Activated CD4-positive, alpha-beta T cell treated with anti-CD3 and anti-CD28 coated beads for 36 hours (primary cell): ENCODE results near the gene DLGAP1. TPM values are rescaled to one million over a fixed set of nuclear protein-coding genes. Genes with fewer than 3 reads are reported as not detected.

Source experiments
- ATAC-seq: fragments of 200-7000 bp; cut with Tn5 transposase; one replicate; pipeline ENCODE4 v1.10.0; 2021; ENCODE audit warnings: mild to moderate bottlenecking, moderate library complexity
- CTCF ChIA-PET: fragments of 350-600 bp; sonication (Branson Sonifier 250); formaldehyde crosslinking; loops from one replicate; lab custom pipeline; 2021; ENCODE audit warnings: antibody characterized with exemption; lab: Charles Lee
- POLR2A ChIA-PET: fragments of 350-600 bp; sonication (Branson Sonifier 250); formaldehyde crosslinking; loops from one replicate; lab custom pipeline; 2021; ENCODE audit warnings: antibody characterized with exemption, inconsistent platforms; lab: Charles Lee
- DNase-seq: peaks from one replicate; pipeline ENCODE4 v3.0.0-alpha.2; 2020
- H3K27ac Mint-ChIP-seq: one replicate; pipeline ENCODE4 v1.8.0; 2021; ENCODE audit warnings: mixed read lengths
- H3K27me3 Mint-ChIP-seq: one replicate; pipeline ENCODE4 v1.8.0; 2021; ENCODE audit warnings: mixed read lengths
- H3K36me3 Mint-ChIP-seq: one replicate; pipeline ENCODE4 v1.8.0; 2021; ENCODE audit warnings: low read depth, mixed read lengths
- H3K4me1 Mint-ChIP-seq: one replicate; pipeline ENCODE4 v1.8.0; 2021; ENCODE audit warnings: mixed read lengths
- H3K4me3 Mint-ChIP-seq: one replicate; pipeline ENCODE4 v1.8.0; 2021; ENCODE audit warnings: mild to moderate bottlenecking, moderate library complexity, mixed read lengths
- H3K9me3 Mint-ChIP-seq: one replicate; pipeline ENCODE4 v1.8.0; 2021; ENCODE audit warnings: low read depth, mixed read lengths
- intact Hi-C, 2 experiments: fragments of 100-400 bp; cut with DNase I in 1 of 2; cut with micrococcal nuclease in 1 of 2; formaldehyde crosslinking; loops; one replicate each; pipeline versions ENCODE4 v1.14.2 to v1.15.1; 2022 to 2024; cut with DNase I, micrococcal nuclease
- total RNA-seq, 2 experiments: library from RNA; stranded (reverse); gene quantifications; one replicate each; pipeline ENCODE4 v1.2.3, GENCODE V29; 2021

The DLGAP1 gene
- total RNA-seq, 2 experiments from 2014 or later, result 0.14 TPM; not detected in 1

DNA sequence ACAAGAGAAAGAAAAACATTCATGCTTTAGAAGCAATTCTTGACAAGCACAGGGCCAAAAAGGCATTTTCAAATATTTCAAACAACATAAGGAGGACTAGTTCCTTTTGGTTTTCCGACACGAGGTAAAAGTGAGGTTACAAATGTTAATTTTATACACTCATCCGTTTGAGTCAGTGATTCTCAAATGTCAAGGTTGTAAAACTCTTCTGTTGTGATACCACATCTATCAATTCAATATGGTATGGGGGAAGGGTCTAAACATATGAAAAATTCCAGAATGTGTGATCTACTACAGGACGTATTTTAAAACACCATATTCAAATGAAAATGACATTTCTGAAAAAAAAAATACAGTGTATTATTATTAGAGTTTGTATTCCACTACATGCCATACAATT lies 952.5 kb downstream of the DLGAP1 start:
- ATAC-seq, result no peak
- intact Hi-C loops, result no loop called here
- H3K9me3 Mint-ChIP-seq, result no peaks in the 10 kb centered on the region

DNA sequence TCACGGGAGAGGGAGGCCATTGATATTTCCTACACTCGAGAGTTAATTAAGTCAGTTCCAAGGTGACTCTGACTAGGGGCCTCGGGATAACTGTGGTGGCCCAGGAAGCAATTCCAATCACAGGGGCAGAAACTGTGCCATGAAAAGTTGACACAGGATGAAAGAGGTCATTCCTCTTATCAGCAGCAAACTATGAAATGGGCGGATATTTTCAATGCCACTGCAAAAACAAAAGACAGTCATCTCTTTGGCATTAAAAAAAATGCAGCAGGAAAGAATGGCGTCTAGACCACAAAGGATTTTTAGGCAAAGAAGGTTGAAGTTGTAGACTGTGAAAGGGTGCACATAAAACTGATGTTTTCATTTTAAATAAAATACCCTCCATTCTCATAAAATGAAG lies 955.1 kb downstream of the DLGAP1 start:
- Mint-ChIP-seq H3K9me3 (no peaks in the 10 kb centered on the region), H3K27me3 (peaks cover 29% of the 10 kb centered on the region), H3K27ac (no peak overlapping the region), H3K4me1 (peaks cover 23% of the 10 kb centered on the region), H3K4me3 (no peak overlapping the region), H3K36me3 (no peaks in the 10 kb centered on the region)
- intact Hi-C loops, result no loop called here
- ChIA-PET CTCF (no interaction called here), POLR2A (interaction anchor here (0.6 kb wide), 2 partner anchors 9 to 48 kb away, joined by 3 read pairs; no protein-coding TSS in a partner anchor)
- ATAC-seq (no peak), DNase-seq (no peak)

More for the DNA sequence above, 952.5 kb downstream of the DLGAP1 start:
- H3K36me3 Mint-ChIP-seq, result no peaks in the 10 kb centered on the region
- no peak overlapping the region for H3K4me3 Mint-ChIP-seq
- peaks cover 25% of the 10 kb centered on the region for H3K27me3 Mint-ChIP-seq
- H3K4me1 Mint-ChIP-seq, result peaks cover 17% of the 10 kb centered on the region
- ChIA-PET CTCF (no interaction called here), POLR2A (no interaction called here)
- no peak for DNase-seq
- H3K27ac Mint-ChIP-seq, result no peak overlapping the region

DNA sequence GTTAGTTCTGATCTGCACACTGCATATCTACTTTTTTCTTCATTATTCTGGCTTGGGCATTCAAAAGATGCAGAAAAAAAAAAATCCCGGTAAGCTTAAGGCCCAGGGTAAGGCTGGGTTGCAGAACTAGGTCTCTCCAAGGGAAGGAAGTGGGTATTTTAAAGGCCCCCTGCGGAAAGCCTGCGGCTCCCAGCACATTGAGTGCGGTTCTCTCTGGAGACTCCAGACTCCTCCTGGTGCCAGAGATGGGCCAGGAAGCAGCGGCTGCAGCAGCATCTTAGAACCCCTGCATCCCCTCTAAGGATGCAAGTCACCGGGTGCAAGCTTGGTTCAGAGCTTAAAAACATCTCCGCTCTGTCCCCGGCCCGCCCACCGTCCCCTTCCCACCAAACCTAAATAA lies 955.6 kb downstream of the DLGAP1 start:
- no peak for ATAC-seq
- Mint-ChIP-seq H3K27ac (no peak overlapping the region), H3K9me3 (no peaks in the 10 kb centered on the region), H3K27me3 (peaks cover 32% of the 10 kb centered on the region), H3K4me3 (peak overlapping the region; percentile 46), H3K36me3 (no peaks in the 10 kb centered on the region), H3K4me1 (peaks cover 23% of the 10 kb centered on the region)
- ChIA-PET POLR2A (interaction anchor here (0.6 kb wide), 2 partner anchors 10 to 47 kb away, joined by 3 read pairs; no protein-coding TSS in a partner anchor), CTCF (interaction anchor here (0.7 kb wide), 2 partner anchors 86 to 202 kb away, joined by 3 read pairs; no protein-coding TSS in a partner anchor)
- no peak for DNase-seq
- intact Hi-C loops, result no loop called here

DNA sequence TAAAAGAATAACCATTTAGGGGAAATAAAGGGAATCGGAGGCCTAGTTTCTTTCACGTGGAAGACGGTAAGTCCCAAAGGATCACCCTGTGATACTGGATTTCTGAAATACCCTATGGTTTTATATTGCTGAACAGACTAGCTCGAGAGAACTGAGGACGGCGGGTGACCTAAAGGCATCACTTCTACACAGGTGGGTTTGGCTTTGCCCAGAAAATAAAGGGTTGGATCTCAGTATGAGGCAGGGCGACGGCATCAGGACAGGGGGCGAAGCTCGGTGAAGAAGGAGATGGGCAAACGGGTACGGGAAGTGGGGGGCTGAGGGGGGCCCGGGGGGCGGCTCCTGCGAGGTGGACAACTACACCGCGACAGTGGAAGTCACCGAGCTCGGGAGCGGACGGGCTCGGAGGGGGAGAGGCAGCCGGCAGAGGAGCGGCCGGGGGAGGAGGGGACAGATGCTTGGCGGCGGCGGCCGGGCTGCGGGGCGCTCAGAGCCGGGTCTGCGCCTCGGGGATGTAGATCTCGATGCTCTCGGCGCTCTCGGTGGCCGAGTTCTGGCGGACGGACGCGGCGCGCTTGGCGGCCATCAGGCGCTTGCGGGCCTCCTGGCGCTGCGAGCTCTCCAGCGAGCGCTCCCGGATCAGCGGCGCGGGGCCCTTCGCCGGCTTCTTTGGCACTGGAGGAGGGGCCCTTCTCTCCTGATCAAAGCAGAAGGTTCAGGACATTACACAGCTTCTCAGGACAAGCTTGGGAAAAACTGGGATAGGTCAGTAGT lies 956.2 kb downstream of the DLGAP1 start:
- intact Hi-C loops, result no loop called here
- Mint-ChIP-seq H3K4me3 (peak overlapping the region; percentile 46), H3K36me3 (no peaks in the 10 kb centered on the region), H3K27me3 (peaks cover 32% of the 10 kb centered on the region), H3K9me3 (no peaks in the 10 kb centered on the region), H3K4me1 (peaks cover 23% of the 10 kb centered on the region), H3K27ac (no peak overlapping the region)
- ChIA-PET CTCF (interaction anchor here (0.7 to 1.2 kb wide), 3 partner anchors 25 to 201 kb away, joined by 3 read pairs; no protein-coding TSS in a partner anchor), POLR2A (no interaction called here)
- DNase-seq (peak; percentile 43), ATAC-seq (peak; percentile 68)

DNA sequence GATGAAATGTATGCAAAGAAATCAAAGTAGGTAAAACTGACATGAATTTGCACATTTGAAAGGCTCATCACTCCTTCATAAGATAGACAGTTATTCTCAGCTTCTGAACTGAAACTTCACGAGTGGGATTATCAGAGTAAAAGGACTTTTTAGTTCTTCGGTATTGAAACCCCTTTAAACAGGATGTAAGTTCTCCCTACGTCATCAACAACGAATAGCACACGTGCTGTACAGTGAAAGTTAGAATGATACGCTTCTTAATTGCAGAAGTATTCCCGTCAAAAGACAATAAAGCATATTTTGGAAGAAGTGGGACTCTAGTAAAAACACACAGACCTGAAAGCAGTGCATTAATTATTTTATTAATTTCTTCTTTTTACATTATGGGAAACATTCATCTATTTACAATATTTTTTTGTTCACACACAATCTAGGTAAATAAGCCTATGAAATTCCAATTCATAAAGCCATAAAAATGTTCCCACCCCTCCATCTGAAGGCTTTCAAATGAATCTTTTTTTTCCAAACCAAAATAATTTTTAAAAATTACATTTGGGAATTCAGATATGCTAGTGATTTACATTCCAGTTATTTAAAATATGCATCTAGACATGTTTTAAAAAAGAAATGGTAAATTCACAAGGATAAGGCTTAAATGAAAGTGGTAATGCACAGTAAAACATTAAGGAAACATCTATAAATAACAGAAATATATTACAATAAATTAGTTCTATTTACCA lies 959.2 kb downstream of the DLGAP1 start:
- Mint-ChIP-seq H3K27ac (no peak overlapping the region), H3K4me3 (no peak overlapping the region), H3K4me1 (peaks cover 23% of the 10 kb centered on the region), H3K27me3 (peaks cover 30% of the 10 kb centered on the region), H3K9me3 (no peaks in the 10 kb centered on the region), H3K36me3 (no peaks in the 10 kb centered on the region)
- POLR2A ChIA-PET, result no interaction called here
- DNase-seq (no peak), ATAC-seq (peak; percentile 19)
- intact Hi-C loops, result no loop called here
- CTCF ChIA-PET, result interaction anchor here (0.9 kb wide), 1 partner anchor 169 kb away, joined by 3 read pairs; no protein-coding TSS in a partner anchor

DNA sequence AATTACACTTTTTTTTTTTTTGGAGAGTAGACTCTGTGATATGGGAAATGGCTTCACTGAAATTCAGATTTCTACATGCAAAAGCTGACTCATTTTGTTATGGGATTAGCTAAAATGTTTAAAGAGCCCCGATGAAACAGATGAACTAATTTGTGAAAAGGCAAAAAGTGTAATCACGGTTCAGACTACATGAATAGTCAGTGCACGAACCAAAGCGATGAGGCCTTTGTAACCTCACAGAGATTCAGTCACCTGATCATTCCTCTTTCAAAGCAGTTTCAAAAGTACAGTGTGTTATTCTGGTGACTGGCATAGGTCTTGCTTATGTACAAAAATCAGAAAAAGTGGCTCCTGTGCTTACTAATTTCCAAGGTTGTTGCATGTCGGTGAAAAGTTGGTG lies 960.5 kb downstream of the DLGAP1 start:
- no peaks in the 10 kb centered on the region for H3K9me3 Mint-ChIP-seq
- intact Hi-C loops, result no loop called here
- no peak for DNase-seq
- H3K27me3 Mint-ChIP-seq, result peaks cover 25% of the 10 kb centered on the region
- ChIA-PET POLR2A (no interaction called here), CTCF (interaction anchor here (0.9 to 1.1 kb wide), 2 partner anchors 100 to 172 kb away, joined by 3 to 5 read pairs; no protein-coding TSS in a partner anchor)
- ATAC-seq, result no peak
- H3K4me1 Mint-ChIP-seq, result peaks cover 18% of the 10 kb centered on the region
- H3K4me3 Mint-ChIP-seq, result no peak overlapping the region
- no peaks in the 10 kb centered on the region for H3K36me3 Mint-ChIP-seq
- no peak overlapping the region for H3K27ac Mint-ChIP-seq

DNA sequence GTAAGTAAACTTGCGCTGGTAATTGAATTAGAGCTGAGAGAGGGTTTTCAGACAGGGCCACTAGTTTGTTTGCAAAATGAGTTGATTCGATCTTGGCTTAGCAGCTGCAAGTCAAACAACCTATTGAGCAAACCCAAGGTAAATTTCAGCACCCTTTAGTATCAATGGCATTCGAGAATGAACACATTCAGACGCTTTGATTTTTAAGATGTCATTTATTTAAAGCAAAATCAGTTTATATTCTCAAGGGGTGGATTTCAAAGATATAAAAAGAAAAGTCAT lies 960.9 kb downstream of the DLGAP1 start:
- H3K4me3 Mint-ChIP-seq, result no peak overlapping the region
- no peak overlapping the region for H3K27ac Mint-ChIP-seq
- DNase-seq (no peak), ATAC-seq (no peak)
- H3K36me3 Mint-ChIP-seq, result no peaks in the 10 kb centered on the region
- POLR2A ChIA-PET, result interaction anchor here (0.6 kb wide), 1 partner anchor 41 kb away, joined by 3 read pairs; no protein-coding TSS in a partner anchor
- peaks cover 23% of the 10 kb centered on the region for H3K27me3 Mint-ChIP-seq
- intact Hi-C loops, result no loop called here
- H3K4me1 Mint-ChIP-seq, result peaks cover 16% of the 10 kb centered on the region
- CTCF ChIA-PET, result interaction anchor here (1.1 kb wide), 1 partner anchor 172 kb away, joined by 5 read pairs; no protein-coding TSS in a partner anchor
- no peaks in the 10 kb centered on the region for H3K9me3 Mint-ChIP-seq

DNA sequence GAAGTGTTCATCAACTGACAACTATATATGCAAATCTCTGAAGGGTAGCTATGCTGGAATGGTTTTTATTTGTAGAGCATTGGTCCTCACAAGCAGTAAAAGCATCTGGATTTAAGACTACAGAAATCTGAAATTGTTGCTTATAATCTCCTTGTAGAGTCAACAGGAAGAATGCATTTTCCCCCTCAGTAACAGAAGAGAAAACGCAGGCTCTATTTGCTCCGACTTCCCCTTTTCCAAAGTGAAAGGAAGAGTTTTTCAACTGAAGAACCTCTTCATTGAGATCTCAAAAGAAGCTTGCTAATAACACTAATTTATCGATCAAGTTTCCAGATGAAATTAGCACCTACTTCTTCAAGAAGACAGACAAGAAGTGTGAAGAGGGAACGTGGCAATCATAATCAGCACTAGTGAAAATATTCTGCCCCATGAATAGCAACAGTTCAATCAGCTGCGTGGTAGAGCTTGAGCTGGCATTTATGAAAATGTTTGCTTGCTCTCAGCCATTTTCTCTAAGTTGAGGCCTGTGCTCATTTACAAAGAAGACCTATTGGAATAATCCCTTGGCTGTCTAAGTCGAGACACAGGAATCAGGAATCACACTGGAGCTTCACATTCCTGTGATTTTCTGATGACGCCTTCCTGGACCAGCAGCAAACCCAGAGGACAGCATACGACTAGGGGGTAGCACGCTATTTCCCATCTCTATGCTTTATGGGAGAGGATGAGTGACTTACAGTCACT lies 961.4 kb downstream of the DLGAP1 start:
- no peaks in the 10 kb centered on the region for H3K36me3 Mint-ChIP-seq
- no peak overlapping the region for H3K4me3 Mint-ChIP-seq
- CTCF ChIA-PET, result interaction anchor here (0.8 to 1.1 kb wide), 2 partner anchors 40 to 173 kb away, joined by 3 to 5 read pairs; no protein-coding TSS in a partner anchor
- POLR2A ChIA-PET, result interaction anchor here (0.6 kb wide), 1 partner anchor 42 kb away, joined by 3 read pairs; no protein-coding TSS in a partner anchor
- intact Hi-C loops, result no loop called here
- H3K27me3 Mint-ChIP-seq, result peaks cover 21% of the 10 kb centered on the region
- H3K4me1 Mint-ChIP-seq, result peaks cover 15% of the 10 kb centered on the region
- ATAC-seq, result no peak
- H3K27ac Mint-ChIP-seq, result no peak overlapping the region
- no peak for DNase-seq
- no peaks in the 10 kb centered on the region for H3K9me3 Mint-ChIP-seq

DNA sequence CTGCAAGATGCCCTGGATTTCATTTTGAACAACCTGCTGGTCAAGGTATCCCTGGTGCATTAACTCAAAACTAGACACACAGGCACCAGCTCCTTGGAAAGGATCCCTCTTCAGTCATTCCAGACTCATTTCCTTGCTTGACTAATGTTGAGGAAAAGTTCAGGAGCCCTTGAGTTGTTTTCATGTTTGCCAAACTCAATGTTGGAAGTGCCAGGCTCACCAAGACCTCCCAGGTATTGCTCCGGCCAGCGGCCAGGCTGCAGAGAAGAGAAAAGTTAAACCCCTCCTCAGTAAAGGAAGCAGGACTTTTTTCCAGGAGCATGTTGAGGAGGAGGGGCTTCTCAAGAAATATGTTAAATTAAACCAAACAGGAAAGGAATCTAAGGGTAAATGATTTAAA lies 962.4 kb downstream of the DLGAP1 start:
- ATAC-seq, result no peak
- CTCF ChIA-PET, result no interaction called here
- Mint-ChIP-seq H3K36me3 (no peaks in the 10 kb centered on the region), H3K27me3 (peaks cover 12% of the 10 kb centered on the region), H3K4me1 (peaks cover 11% of the 10 kb centered on the region), H3K4me3 (no peak overlapping the region), H3K27ac (no peak overlapping the region), H3K9me3 (no peaks in the 10 kb centered on the region)
- POLR2A ChIA-PET, result no interaction called here
- intact Hi-C loops, result no loop called here
- no peak for DNase-seq

DNA sequence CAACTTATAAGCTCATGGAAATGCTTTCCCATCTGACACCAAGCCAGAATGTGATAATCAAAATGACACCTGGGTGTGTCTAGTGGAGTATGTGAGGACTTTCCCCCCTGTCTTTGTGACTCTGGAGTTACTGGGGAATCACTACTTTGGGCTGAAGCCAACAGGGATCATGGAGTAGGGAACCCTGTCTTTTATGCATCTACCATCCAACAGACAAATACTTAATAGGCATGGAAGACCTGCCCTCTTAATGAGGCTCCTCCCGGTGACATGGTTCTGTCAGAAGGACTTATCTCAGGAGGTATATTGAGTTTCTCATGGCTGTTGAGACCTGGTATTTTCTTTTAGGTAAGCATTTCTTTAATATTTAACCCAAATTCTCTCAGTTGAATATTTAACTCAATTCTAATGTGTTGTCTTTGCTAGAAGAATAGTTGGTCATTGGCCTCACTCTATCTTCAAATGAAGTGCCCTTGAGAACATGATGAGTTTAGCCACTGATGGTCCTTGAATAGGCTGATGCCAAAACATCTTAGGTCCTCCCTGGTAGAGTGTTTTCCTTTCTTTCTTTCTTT lies 963.0 kb downstream of the DLGAP1 start:
- intact Hi-C loops, result no loop called here
- DNase-seq, result no peak
- no peak for ATAC-seq
- Mint-ChIP-seq H3K4me3 (no peak overlapping the region), H3K27me3 (peaks cover 8% of the 10 kb centered on the region), H3K4me1 (peaks cover 11% of the 10 kb centered on the region), H3K36me3 (no peaks in the 10 kb centered on the region), H3K9me3 (no peaks in the 10 kb centered on the region), H3K27ac (no peak overlapping the region)
- CTCF ChIA-PET, result interaction anchor here (0.6 to 1.5 kb wide), 6 partner anchors 9 to 384 kb away, joined by 3 to 5 read pairs (median 3); no protein-coding TSS in a partner anchor
- POLR2A ChIA-PET, result no interaction called here

DNA sequence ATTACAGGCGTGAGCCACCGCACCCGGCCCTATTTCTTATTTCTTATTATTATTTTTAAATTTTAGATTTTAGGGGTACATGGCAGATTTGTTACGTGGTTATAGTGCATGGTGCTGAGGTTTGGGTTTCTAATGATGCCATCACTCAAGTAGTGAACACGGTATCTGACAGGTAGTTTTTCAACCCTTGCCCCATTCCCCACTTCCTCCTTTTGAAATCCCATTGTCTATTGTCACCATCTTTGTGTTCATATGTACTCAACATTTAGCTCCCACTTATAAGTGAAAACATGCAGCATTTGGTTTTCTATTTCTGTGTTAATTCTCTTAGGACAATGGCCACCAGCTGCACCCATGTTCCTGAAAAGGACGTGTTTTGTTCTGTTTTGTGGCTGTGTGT lies 965.6 kb downstream of the DLGAP1 start:
- Mint-ChIP-seq H3K36me3 (no peaks in the 10 kb centered on the region), H3K27me3 (peaks cover 4% of the 10 kb centered on the region), H3K4me3 (no peak overlapping the region), H3K4me1 (peaks cover 10% of the 10 kb centered on the region), H3K27ac (no peak overlapping the region), H3K9me3 (no peaks in the 10 kb centered on the region)
- no peak for ATAC-seq
- POLR2A ChIA-PET, result no interaction called here
- intact Hi-C loops, result no loop called here
- no peak for DNase-seq
- CTCF ChIA-PET, result interaction anchor here (0.8 kb wide), 1 partner anchor 193 kb away, joined by 4 read pairs; no protein-coding TSS in a partner anchor
